GM12875 (cell line): ENCODE measurements around the gene TEX261.

Experiments used
- H3K4me3 ChIP-seq: one replicate; pipeline ENCODE4 v1.5.1; 2011; ENCODE audit warnings: low read depth, low read length, control low read depth
- TF ChIP-seq, protein P1 (sequence below): IDR thresholded peaks from 2 replicates; pipeline ENCODE4 v1.5.1; 2011; ENCODE audit warnings: low read depth, mild to moderate bottlenecking, control low read depth, inconsistent platforms, low read length, moderate library complexity, borderline replicate concordance; ENCODE audit not compliant: insufficient read depth

The TEX261 gene

DNA sequence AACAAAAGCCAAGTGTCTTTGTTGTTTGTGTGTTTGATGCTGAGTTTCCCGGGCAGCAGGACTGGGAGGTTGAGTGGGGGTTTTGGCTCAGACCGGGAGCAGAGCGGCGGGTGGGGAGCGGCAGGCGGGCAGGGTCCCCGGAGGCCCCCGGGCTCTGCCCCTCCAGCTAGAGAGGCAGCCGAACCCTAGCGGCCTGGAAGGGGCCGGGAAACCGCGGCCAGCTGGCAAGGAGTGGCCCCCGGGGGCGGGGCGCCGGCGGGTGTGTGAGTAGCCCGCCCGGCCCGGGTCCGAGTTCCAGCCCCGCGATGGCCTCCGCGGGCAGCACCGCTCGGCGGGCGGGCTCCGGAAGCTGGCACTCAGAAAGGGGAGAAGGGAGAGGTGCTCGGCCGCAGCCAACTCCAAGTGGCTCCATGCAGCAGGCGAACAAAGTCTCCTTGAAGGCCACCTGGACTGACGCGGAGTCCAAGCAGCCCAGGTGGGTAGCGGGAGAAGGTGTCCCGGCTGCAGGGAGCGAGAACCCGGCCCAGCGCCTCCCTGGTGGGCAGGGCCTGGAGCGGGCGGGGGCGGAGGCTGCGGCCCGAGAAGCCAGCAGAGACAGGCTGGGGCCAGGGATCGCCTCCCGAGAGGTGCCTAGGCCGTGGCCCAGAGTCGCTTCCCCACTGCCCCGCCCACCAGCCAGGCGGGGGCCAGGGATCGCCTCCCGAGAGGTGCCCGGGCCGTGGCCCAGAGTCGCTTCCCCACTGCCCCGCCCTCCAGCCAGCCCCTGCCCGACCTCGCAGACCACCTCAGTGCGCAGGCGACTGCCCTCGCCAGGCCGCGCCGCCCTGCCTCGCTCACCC is 16.1 kb downstream of the TEX261 start, which contains the start of gene ANKRD53:
TSS of gene ANKRD53 (plus strand) at position 290 of the 839 bp plus-strand sequence. CDS start at position 306, 16 bp downstream.
- H3K4me3 ChIP-seq: peak within 1 kb of the TSS; percentile 40
- TF ChIP-seq, protein P1, sequence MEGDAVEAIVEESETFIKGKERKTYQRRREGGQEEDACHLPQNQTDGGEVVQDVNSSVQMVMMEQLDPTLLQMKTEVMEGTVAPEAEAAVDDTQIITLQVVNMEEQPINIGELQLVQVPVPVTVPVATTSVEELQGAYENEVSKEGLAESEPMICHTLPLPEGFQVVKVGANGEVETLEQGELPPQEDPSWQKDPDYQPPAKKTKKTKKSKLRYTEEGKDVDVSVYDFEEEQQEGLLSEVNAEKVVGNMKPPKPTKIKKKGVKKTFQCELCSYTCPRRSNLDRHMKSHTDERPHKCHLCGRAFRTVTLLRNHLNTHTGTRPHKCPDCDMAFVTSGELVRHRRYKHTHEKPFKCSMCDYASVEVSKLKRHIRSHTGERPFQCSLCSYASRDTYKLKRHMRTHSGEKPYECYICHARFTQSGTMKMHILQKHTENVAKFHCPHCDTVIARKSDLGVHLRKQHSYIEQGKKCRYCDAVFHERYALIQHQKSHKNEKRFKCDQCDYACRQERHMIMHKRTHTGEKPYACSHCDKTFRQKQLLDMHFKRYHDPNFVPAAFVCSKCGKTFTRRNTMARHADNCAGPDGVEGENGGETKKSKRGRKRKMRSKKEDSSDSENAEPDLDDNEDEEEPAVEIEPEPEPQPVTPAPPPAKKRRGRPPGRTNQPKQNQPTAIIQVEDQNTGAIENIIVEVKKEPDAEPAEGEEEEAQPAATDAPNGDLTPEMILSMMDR: no peak

DNA sequence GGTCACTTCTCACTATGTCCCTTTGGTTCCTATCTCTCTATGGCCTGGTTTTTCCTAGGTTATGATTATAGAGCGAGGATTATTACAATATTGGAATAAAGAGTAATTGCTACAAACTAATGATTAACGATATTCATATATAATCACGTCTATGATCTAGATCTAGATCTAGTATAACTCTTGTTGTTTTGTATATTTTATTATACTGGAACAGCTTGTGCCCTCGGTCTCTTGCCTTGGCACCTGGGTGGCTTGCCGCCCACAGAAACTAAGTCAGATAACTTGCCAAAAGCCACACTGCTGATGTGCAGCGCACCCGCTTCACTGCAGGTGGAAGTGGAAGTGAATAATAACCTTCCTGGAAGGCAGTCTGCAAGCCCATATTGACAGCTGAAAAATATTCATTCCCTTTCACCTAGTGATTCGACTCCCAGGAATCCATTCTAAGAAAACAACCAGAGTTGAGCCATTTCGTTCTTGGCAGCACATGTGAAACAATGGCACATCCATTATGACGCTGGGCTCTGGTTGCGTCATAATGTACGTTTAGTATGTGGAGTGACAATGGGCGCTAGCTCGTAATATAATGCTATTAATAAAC is 17.0 kb downstream of the TEX261 start:
- no peak overlapping the region for H3K4me3 ChIP-seq
- TF ChIP-seq, protein P1: no peak

DNA sequence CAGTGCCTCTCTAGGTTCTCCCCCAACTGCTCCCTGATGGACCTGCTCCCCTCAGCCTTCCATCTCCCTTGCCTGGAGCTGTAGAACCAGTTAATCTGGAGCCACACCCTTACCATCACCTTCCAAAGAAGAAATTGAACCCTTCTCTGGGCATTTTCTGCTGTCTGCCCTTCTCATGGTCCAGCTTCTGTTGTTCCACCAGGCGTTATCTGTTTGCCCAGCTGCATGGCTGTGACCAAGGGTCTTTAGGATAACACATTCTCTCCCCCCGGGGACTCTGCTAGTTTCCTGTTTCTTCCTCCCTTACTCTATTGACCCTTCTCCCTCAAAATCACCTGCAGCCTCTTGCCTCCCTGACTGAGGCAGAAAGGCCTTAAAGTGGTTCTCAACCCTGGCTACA is 19.4 kb downstream of the TEX261 start:
- TF ChIP-seq, protein P1: no peak
- H3K4me3 ChIP-seq: no peak overlapping the region

DNA sequence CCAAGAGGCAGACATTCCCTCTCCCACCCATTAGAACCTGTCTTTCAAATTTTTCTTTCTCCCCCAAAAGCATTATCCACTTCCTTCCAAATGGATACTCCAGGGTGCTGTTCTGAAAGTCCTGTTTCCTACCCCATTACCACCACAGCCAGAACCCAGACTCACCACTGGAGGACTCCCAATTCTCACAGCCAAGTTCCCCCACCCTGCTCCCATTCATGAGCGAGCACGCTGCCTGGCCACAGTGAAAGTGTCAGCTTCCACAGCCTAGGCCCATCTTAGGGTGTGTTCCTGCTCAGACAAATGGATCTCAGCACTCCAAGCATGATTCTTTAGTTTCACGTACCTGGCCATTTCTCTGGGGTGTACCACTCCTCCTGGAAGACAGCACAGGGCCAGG is 20.1 kb downstream of the TEX261 start:
- H3K4me3 ChIP-seq: no peak overlapping the region
- TF ChIP-seq, protein P1: no peak

DNA sequence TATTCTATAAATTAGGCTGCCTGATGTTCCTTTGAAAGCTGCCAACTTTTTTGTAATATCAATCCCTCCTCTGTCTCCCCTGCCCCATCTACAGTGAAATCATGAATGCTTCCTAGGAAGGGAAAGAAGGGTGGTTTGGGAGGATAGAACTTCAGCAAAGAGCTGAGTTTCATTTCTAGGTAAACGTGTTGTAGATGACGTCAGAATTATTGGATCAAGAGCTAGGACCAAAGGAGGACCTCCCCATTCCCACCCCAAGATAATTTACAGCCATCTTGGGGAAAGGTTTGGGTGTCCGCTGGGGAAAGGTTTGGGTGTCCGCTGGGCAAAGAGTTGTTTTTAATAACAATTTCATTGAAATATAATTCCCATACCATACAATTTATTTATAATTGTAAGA is 27.5 kb downstream of the TEX261 start:
- TF ChIP-seq, protein P1: no peak

DNA sequence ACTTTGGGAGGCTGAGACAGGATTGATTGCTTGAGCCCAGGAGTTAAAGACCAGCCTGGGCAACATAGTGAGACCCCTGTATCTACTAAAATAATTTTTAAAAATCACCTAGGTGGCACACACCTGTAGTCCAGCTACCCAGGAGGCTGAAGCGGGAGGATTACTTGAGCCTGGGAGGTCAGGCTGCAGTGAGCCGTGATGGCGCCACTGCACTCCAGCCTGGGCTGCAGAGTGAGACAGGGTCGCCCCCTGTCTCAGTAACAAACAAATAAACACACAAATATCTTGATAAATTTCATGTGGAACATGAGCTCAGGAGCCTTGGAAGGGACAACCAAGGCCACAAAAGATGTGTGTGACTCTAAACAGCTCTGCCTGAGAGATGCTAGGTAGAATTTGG is 28.0 kb downstream of the TEX261 start:
- TF ChIP-seq, protein P1: no peak
- H3K4me3 ChIP-seq: no peak overlapping the region

More for the DNA sequence above, 27.5 kb downstream of the TEX261 start:
- H3K4me3 ChIP-seq: no peak overlapping the region
